K562 (cell line): Measurements from ENCODE around the gene KCNK1. TPM values are rescaled to one million over a fixed set of nuclear protein-coding genes. Genes with fewer than 3 reads are reported as not detected.

Source experiments
- ATAC-seq: fragments of 200-7000 bp; cut with Tn5 transposase; 3 replicates; pipeline ENCODE4 v1.9.1; 2020; ENCODE audit warnings: moderate library complexity
- BruUV-seq: library from RNA; stranded (reverse); fragments of 400-500 nt; replicated peaks from 2 replicates; lab custom pipeline; 2021; lab: Mats Ljungman, UMichigan
- CTCF ChIA-PET: fragments of 300-600 bp; formaldehyde crosslinking; extraction: SDS; loops from one replicate; lab custom pipeline; 2021; ENCODE audit warnings: low intra/inter-chr PET ratio; lab: Yijun Ruan, JAX
- POLR2A ChIA-PET: fragments of 300-600, 350-650 bp; sonication (Branson Sonifier 250); formaldehyde crosslinking; extraction: SDS; loops from one replicate; lab custom pipeline; 2021; ENCODE audit warnings: antibody characterized with exemption, inconsistent platforms; lab: Yijun Ruan, JAX
- DNase-seq, 4 experiments: peaks; one replicate each; pipeline versions ENCODE4 v3.0.0 to v3.0.0-alpha.2; 2011 to 2018; ENCODE audit warnings: low spot score in 3 of 4, mixed read lengths in 3 of 4; ENCODE audit errors: extremely low read depth in 1 of 4
- FAIRE-seq: peaks from 2 replicates; lab custom pipeline; 2011; peaks lifted over from hg19 to GRCh38; lab: Jason Lieb, UNC
- H2AFZ ChIP-seq: 2 replicates; pipeline ENCODE4 v1.6.0; 2011; ENCODE audit warnings: low read depth, low read length, control low read depth, inconsistent platforms
- H3K27ac ChIP-seq: fragments of 200-600 bp; 3 replicates; pipeline ENCODE4 v1.8.0; 2011; ENCODE audit warnings: low read depth, mild to moderate bottlenecking, control low read depth, inconsistent platforms, low read length, moderate library complexity, mixed read lengths; ENCODE audit errors: extremely low read depth
- H3K27me3 ChIP-seq, 2 experiments: fragments of 300-600 bp in 1 of 2; 2 replicates in 1 of 2; 3 replicates in 1 of 2; pipeline versions ENCODE4 v1.6.0 to v1.8.0; 2011; ENCODE audit warnings: inconsistent platforms in 2 of 2, low read length in 2 of 2, mild to moderate bottlenecking in 1 of 2, mixed read lengths in 1 of 2, moderate library complexity in 1 of 2; ENCODE audit not compliant: control insufficient read depth in 2 of 2, insufficient read depth in 2 of 2
- H3K36me3 ChIP-seq: fragments of 300-600 bp; 3 replicates; pipeline ENCODE4 v1.8.0; 2011; ENCODE audit warnings: mild to moderate bottlenecking, low read length, inconsistent platforms; ENCODE audit not compliant: control insufficient read depth, insufficient read depth
- H3K4me1 ChIP-seq, 2 experiments: fragments of 200-600 bp in 1 of 2; replicated peaks in 1 of 2; 2 replicates in 1 of 2; 3 replicates in 1 of 2; pipeline versions ENCODE4 v1.5.1 to v1.8.0; 2011; ENCODE audit warnings: inconsistent platforms in 2 of 2, low read length in 2 of 2, mild to moderate bottlenecking in 1 of 2, mixed read lengths in 1 of 2, moderate library complexity in 1 of 2; ENCODE audit not compliant: control insufficient read depth in 2 of 2, insufficient read depth in 2 of 2
- H3K4me2 ChIP-seq: 2 replicates; pipeline ENCODE4 v1.6.1; 2011; ENCODE audit warnings: low read length, control low read depth, inconsistent platforms, mixed read lengths; ENCODE audit not compliant: insufficient read depth
- H3K4me3 ChIP-seq: fragments of 200-600 bp; sonication (generic), shearing (Covaris generic); 2 replicates; pipeline ENCODE4 v1.5.1; 2016; ENCODE audit warnings: control low read depth, inconsistent platforms
- H3K79me2 ChIP-seq: fragments of 200-600 bp; 3 replicates; pipeline ENCODE4 v1.8.0; 2011; ENCODE audit warnings: low read length, inconsistent platforms; ENCODE audit not compliant: control insufficient read depth, insufficient read depth
- H3K9ac ChIP-seq, 2 experiments: 2 replicates each; pipeline versions ENCODE4 v1.6.0 to v1.6.1; 2011; ENCODE audit warnings: low read depth in 2 of 2, low read length in 2 of 2, control low read depth in 1 of 2, inconsistent platforms in 1 of 2, mild to moderate bottlenecking in 1 of 2, mixed read lengths in 1 of 2; ENCODE audit not compliant: insufficient read depth in 1 of 2
- H3K9me1 ChIP-seq: one replicate; pipeline ENCODE4 v1.6.0; 2011; ENCODE audit warnings: inconsistent platforms, mild to moderate bottlenecking, low read length, moderate library complexity; ENCODE audit not compliant: control insufficient read depth, insufficient read depth
- H3K9me3 ChIP-seq: replicated peaks from 2 replicates; pipeline ENCODE4 v1.5.1; 2011; ENCODE audit warnings: low read depth, low read length, inconsistent platforms; ENCODE audit not compliant: control insufficient read depth, insufficient read depth
- H4K20me1 ChIP-seq: replicated peaks from 2 replicates; pipeline ENCODE4 v1.6.1; 2011; ENCODE audit warnings: low read length, inconsistent platforms, mixed read lengths; ENCODE audit not compliant: control insufficient read depth, insufficient read depth
- EP300 ChIP-seq: IDR thresholded peaks from 2 replicates; pipeline ENCODE4 v1.6.1; 2012; ENCODE audit warnings: low read length, improper control_type of control experiment
- MNT ChIP-seq, 2 experiments: fragments of 450-650 bp; conservative IDR thresholded peaks; 2 replicates each; pipeline ENCODE4 v1.6.1; 2017; ENCODE audit warnings: mild to moderate bottlenecking in 2 of 2, moderate library complexity in 2 of 2
- ZBTB17 ChIP-seq: fragments of 450-650 bp; formaldehyde crosslinking; IDR thresholded peaks from 2 replicates; pipeline ENCODE4 v1.4.0; 2020; ENCODE audit warnings: mild to moderate bottlenecking
- ZBTB49 ChIP-seq: sonication (generic); formaldehyde crosslinking; IDR thresholded peaks from 2 replicates; pipeline ENCODE4 v1.8.0; 2022; ENCODE audit warnings: missing genetic modification reagents, mild to moderate bottlenecking, borderline replicate concordance
- ZKSCAN3 ChIP-seq: fragments of 250-450 bp; sonication (Bioruptor Pico); IDR thresholded peaks from 2 replicates; pipeline ENCODE4 v1.4.0; 2020
- WGBS: fragments of 100-300 bp; shearing (Covaris generic); methylation state at CpG from one replicate; pipeline ENCODE4 v1.1.6; 2016; ENCODE audit warnings: low coverage, mixed read lengths; ENCODE audit not compliant: insufficient coverage; ENCODE audit errors: missing lambda C conversion rate; 5-methylcytosine and 5-hydroxymethylcytosine counted together
- in situ Hi-C: fragments of 300-500 bp; cut with MboI; formaldehyde crosslinking; loops from 4 replicates; pipeline ENCODE4 v1.15.0; 2018; ENCODE audit warnings: inconsistent platforms, mixed read lengths
- intact Hi-C: fragments of 100-400 bp; cut with micrococcal nuclease; formaldehyde crosslinking; loops from 2 replicates; pipeline ENCODE4 v1.14.2; 2022
- polyA plus RNA-seq, 8 experiments: library from polyadenylated mRNA; depleted of rRNA in 4 of 8; stranded (reverse) in 5 of 8; unstranded in 3 of 8; fragments of >200 nt; fragmentation: Nextera tagmentation in 2 of 8; fragmentation: Illumina TruSeq in 1 of 8; extraction: Ambion mirVana in 2 of 8; extraction: Trizol in 1 of 8; gene quantifications; 2 replicates each; pipeline versions ENCODE4 v1.2.1 to v1.2.3, GENCODE V29; 2011 to 2014; ENCODE audit warnings: inconsistent platforms in 1 of 8, missing spikeins in 1 of 8
- total RNA-seq, 7 experiments: library from RNA; depleted of rRNA in 6 of 7; stranded (reverse); fragments of >200 nt in 6 of 7; fragmentation: Illumina TruSeq in 2 of 7; extraction: Trizol in 2 of 7; gene quantifications; 2 replicates each; pipeline versions ENCODE4 v1.2.1 to v1.2.3, GENCODE V29; 2011 to 2021; ENCODE audit warnings: low replicate concordance in 1 of 7
- TF ChIP-seq, protein P1 (sequence below): sonication (generic); formaldehyde crosslinking; IDR thresholded peaks from 2 replicates; pipeline ENCODE4 v1.8.1; 2023; ENCODE audit warnings: missing genetic modification reagents, mild to moderate bottlenecking, borderline replicate concordance
- TF ChIP-seq, protein P2 (sequence below): fragments of 250-450 bp; sonication (Bioruptor Pico); IDR thresholded peaks from 2 replicates; pipeline ENCODE4 v1.8.0; 2022; ENCODE audit warnings: inconsistent platforms, mild to moderate bottlenecking, moderate library complexity, borderline replicate concordance

Gene KCNK1
- total and polyA plus RNA-seq, 9 of the 15 experiments (the other 6 are each of a cell fraction or from before 2014, with no cell fraction given), result 3.1 to 22.7 (median 6.0) TPM

GRCh38 chr1:233605205-233605604 lies 8.7 kb upstream of the KCNK1 start:
- POLR2A ChIA-PET, result no interaction called here

More at GRCh38 chr1:233605205-233605604, 8.7 kb upstream of the KCNK1 start:
- intact Hi-C loops, result no loop called here
- WGBS, result 84% methylated on average over 2 of the region's 2 CpGs
- no TSS peak for BruUV-seq
- Histone ChIP-seq H3K9me1 (no peaks in the 10 kb centered on the region), H2AFZ (no peak overlapping the region), H3K36me3 (no peaks in the 10 kb centered on the region), H3K9ac (no peak overlapping the region), H4K20me1 (no peaks in the 10 kb centered on the region), H3K27me3 (no peaks in the 10 kb centered on the region), H3K79me2 (no peaks in the 10 kb centered on the region), H3K4me1 (peaks cover 0 to 22% of the 10 kb centered on the region in 2 experiments; a peak in 2 of 5 replicates), H3K9me3 (no peaks in the 10 kb centered on the region), H3K27ac (no peak overlapping the region), H3K4me2 (no peak overlapping the region), H3K4me3 (no peak overlapping the region)
- in situ Hi-C loops, result no loop called here
- CTCF ChIA-PET, result no interaction called here
- ATAC-seq (no peak), DNase-seq (no peak), FAIRE-seq (no peak)
- TF ChIP-seq MNT (conservative IDR thresholded peaks at IDR 0.05) (no peak), EP300 (no peak), ZBTB49 (CRISPR knock-in tag) (no peak), ZBTB17 (no peak), ZKSCAN3 (CRISPR knock-in tag) (no peak)
- TF ChIP-seq, protein P1, sequence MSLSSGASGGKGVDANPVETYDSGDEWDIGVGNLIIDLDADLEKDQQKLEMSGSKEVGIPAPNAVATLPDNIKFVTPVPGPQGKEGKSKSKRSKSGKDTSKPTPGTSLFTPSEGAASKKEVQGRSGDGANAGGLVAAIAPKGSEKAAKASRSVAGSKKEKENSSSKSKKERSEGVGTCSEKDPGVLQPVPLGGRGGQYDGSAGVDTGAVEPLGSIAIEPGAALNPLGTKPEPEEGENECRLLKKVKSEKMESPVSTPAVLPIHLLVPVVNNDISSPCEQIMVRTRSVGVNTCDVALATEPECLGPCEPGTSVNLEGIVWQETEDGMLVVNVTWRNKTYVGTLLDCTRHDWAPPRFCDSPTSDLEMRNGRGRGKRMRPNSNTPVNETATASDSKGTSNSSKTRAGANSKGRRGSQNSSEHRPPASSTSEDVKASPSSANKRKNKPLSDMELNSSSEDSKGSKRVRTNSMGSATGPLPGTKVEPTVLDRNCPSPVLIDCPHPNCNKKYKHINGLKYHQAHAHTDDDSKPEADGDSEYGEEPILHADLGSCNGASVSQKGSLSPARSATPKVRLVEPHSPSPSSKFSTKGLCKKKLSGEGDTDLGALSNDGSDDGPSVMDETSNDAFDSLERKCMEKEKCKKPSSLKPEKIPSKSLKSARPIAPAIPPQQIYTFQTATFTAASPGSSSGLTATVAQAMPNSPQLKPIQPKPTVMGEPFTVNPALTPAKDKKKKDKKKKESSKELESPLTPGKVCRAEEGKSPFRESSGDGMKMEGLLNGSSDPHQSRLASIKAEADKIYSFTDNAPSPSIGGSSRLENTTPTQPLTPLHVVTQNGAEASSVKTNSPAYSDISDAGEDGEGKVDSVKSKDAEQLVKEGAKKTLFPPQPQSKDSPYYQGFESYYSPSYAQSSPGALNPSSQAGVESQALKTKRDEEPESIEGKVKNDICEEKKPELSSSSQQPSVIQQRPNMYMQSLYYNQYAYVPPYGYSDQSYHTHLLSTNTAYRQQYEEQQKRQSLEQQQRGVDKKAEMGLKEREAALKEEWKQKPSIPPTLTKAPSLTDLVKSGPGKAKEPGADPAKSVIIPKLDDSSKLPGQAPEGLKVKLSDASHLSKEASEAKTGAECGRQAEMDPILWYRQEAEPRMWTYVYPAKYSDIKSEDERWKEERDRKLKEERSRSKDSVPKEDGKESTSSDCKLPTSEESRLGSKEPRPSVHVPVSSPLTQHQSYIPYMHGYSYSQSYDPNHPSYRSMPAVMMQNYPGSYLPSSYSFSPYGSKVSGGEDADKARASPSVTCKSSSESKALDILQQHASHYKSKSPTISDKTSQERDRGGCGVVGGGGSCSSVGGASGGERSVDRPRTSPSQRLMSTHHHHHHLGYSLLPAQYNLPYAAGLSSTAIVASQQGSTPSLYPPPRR, result no peak
- TF ChIP-seq, protein P2, sequence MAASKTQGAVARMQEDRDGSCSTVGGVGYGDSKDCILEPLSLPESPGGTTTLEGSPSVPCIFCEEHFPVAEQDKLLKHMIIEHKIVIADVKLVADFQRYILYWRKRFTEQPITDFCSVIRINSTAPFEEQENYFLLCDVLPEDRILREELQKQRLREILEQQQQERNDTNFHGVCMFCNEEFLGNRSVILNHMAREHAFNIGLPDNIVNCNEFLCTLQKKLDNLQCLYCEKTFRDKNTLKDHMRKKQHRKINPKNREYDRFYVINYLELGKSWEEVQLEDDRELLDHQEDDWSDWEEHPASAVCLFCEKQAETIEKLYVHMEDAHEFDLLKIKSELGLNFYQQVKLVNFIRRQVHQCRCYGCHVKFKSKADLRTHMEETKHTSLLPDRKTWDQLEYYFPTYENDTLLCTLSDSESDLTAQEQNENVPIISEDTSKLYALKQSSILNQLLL (CRISPR knock-in tag), result no peak
